Ovary (tissue), 9 donors: Measurements from ENCODE around the gene PRRC2C. TPM values are rescaled to one million over a fixed set of nuclear protein-coding genes. Genes with fewer than 3 reads are reported as not detected.

Experiments
- DNase-seq, 5 donors: peaks; one replicate each; pipeline ENCODE4 v3.0.0-alpha.2; 2019 to 2020
- H3K27ac ChIP-seq, 2 donors: fragments of 200-600 bp; one replicate each; pipeline versions ENCODE4 v1.5.1 to v1.8.0; 2019 to 2022
- H3K27me3 ChIP-seq: fragments of 200-600 bp; one replicate; pipeline ENCODE4 v1.8.0; 2022
- H3K36me3 ChIP-seq: fragments of 200-600 bp; sonication (generic); one replicate; pipeline ENCODE4 v1.5.1; 2019
- H3K4me1 ChIP-seq: one replicate; pipeline ENCODE4 v1.8.1; 2013; ENCODE audit warnings: mild to moderate bottlenecking, moderate library complexity; ENCODE audit not compliant: insufficient read depth
- H3K4me3 ChIP-seq: fragments of 200-600 bp; sonication (generic); one replicate; pipeline ENCODE4 v1.5.1; 2017
- H3K9me3 ChIP-seq, 2 donors: fragments of 200-600 bp in 1 of 2; sonication (generic) in 1 of 2; one replicate each; pipeline versions ENCODE4 v1.5.1 to v1.8.1; 2013 to 2019; ENCODE audit warnings: mild to moderate bottlenecking in 1 of 2, moderate library complexity in 1 of 2
- CTCF ChIP-seq, 3 donors: fragments of 450-650 bp in 2 of 3; fragments of 200-600 bp in 1 of 3; IDR thresholded peaks; one replicate each; pipeline versions ENCODE4 v1.5.1 to v1.8.0; 2016 to 2022; ENCODE audit warnings: antibody characterized with exemption in 3 of 3, mild to moderate bottlenecking in 1 of 3
- EP300 ChIP-seq: sonication (generic); formaldehyde crosslinking; IDR thresholded peaks from one replicate; pipeline ENCODE4 v1.6.1; 2017; ENCODE audit warnings: antibody characterized with exemption
- POLR2A ChIP-seq: fragments of 450-650 bp; IDR thresholded peaks from one replicate; pipeline ENCODE4 v1.6.1; 2017; ENCODE audit warnings: antibody characterized with exemption, mild to moderate bottlenecking, moderate library complexity
- WGBS, 3 donors: extraction: QIAGEN DNeasy Blood & Tissue Kit in 1 of 3; methylation state at CpG; one replicate each; pipeline versions ENCODE4 v1.1.5 to v1.1.7; 2013 to 2017; 5-methylcytosine and 5-hydroxymethylcytosine counted together
- intact Hi-C, 4 donors: fragments of 100-400 bp; cut with DNase I; formaldehyde crosslinking; loops; one replicate each; pipeline versions ENCODE4 v1.11.0 to v1.15.1; 2022 to 2023
- polyA plus RNA-seq, 2 donors: library from polyadenylated mRNA; stranded (reverse); fragments of 200-250 nt in 1 of 2; fragments of 350-450 nt in 1 of 2; fragmentation: Illumina TruSeq in 1 of 2; extraction: RNeasy Lipid Tissue Mini Kit (QIAGEN cat#74804) in 1 of 2; gene quantifications; one replicate each; pipeline ENCODE4 v1.2.3, GENCODE V29; 2013 to 2014
- total RNA-seq, 7 donors: library from RNA; depleted of rRNA in 2 of 7; stranded (reverse); fragments of >200 nt in 2 of 7; fragmentation: NEBNext Ultra II Directional in 3 of 7; extraction: Animal tissue kit (Norgen Biotek cat#: 25700) in 3 of 7; gene quantifications; one replicate each; pipeline versions ENCODE4 v1.1.0 to v1.2.4, GENCODE V29; 2016 to 2023
- donor health status: DM: no; HTN: no; CAD: no; lungs with moderate emphysema.
- donor health status: DM: no; HTN: no; CAD: no.
- donor health status: Bipolar disorder and iron deficiency.
- donor health status: DM: yes; HTN: yes; CAD: no.
- donor health status: DM: no; HTN: no; CAD: no.
- donor health status: DM: yes; HTN: yes; CAD: no.

The PRRC2C gene
- total and polyA plus RNA-seq, 9 donors, result 30.7 to 136 (median 107) TPM

GRCh38 chr1:171513743-171514142, 28.4 kb downstream of the PRRC2C start:
- Histone ChIP-seq H3K36me3 (no peaks in the 10 kb centered on the region), H3K4me1 (peaks cover 1% of the 10 kb centered on the region), H3K4me3 (no peak overlapping the region), H3K27me3 (no peaks in the 10 kb centered on the region), H3K9me3 (no peaks in the 10 kb centered on the region), H3K27ac (no peak overlapping the region)
- TF ChIP-seq CTCF (IDR thresholded peaks at IDR 0.05) (no peak), EP300 (no peak), POLR2A (no peak)
- intact Hi-C loops, result loop anchor here in 1 of 4 donors (10.0 kb wide), 1 partner anchor 61 kb away; no protein-coding TSS in a partner anchor
- WGBS, 3 donors, result 0 to 67% (median 0%) methylated on average over 1 of the region's 1 CpG
- DNase-seq, result no peak

- no peak for DNase-seq
- WGBS, 3 donors, result 93 to 96% (median 94%) methylated on average over 1 of the region's 1 CpG
- H3K4me1 ChIP-seq, result peaks cover 1% of the 10 kb centered on the region
- TF ChIP-seq EP300 (no peak), CTCF (IDR thresholded peaks at IDR 0.05) (no peak), POLR2A (no peak)
- no peaks in the 10 kb centered on the region for H3K36me3 ChIP-seq
- H3K9me3 ChIP-seq, result no peaks in the 10 kb centered on the region
- no peaks in the 10 kb centered on the region for H3K27me3 ChIP-seq
- no peak overlapping the region for H3K4me3 ChIP-seq
- no peak overlapping the region for H3K27ac ChIP-seq
- intact Hi-C loops, result loop anchor here in 1 of 4 donors (10.0 kb wide), 1 partner anchor 60 kb away; no protein-coding TSS in a partner anchor
These were observed 30.0 kb downstream of the PRRC2C start for GRCh38 chr1:171515299-171515698.

- no peak for TF ChIP-seq EP300
- TF ChIP-seq POLR2A, result no peak
- no peak for TF ChIP-seq CTCF (IDR thresholded peaks at IDR 0.05)
- H3K27me3 ChIP-seq, result no peaks in the 10 kb centered on the region
- intact Hi-C loops, result loop anchor here in 1 of 4 donors (10.0 kb wide), 1 partner anchor 59 kb away; no protein-coding TSS in a partner anchor
- H3K9me3 ChIP-seq, result no peaks in the 10 kb centered on the region
- H3K4me3 ChIP-seq, result no peak overlapping the region
- H3K36me3 ChIP-seq, result no peaks in the 10 kb centered on the region
- whole genome bisulfite sequencing, 3 donors, result 88 to 95% (median 95%) methylated on average over 4 of the region's 4 CpGs
- no peak overlapping the region for H3K27ac ChIP-seq
- peaks cover 1% of the 10 kb centered on the region for H3K4me1 ChIP-seq
- DNase-seq, result no peak
These were observed 30.4 kb downstream of the PRRC2C start for GRCh38 chr1:171515741-171516140.

GRCh38 chr1:171521567-171521966, 36.2 kb downstream of the PRRC2C start:
- 51 to 58% (median 54%) methylated on average over 2 of the region's 2 CpGs for WGBS, 3 donors
- intact Hi-C loops, result no loop called here
- TF ChIP-seq EP300, result no peak
- no peak for TF ChIP-seq CTCF (IDR thresholded peaks at IDR 0.05)
- TF ChIP-seq POLR2A, result no peak
- Histone ChIP-seq H3K4me1 (no peaks in the 10 kb centered on the region), H3K27ac (no peak overlapping the region), H3K4me3 (no peak overlapping the region), H3K36me3 (no peaks in the 10 kb centered on the region), H3K9me3 (no peaks in the 10 kb centered on the region), H3K27me3 (no peaks in the 10 kb centered on the region)
- no peak for DNase-seq
